NK-92 (cell line): ENCODE results near the gene DSCAM.
"Not testable (repeated sequence)": the region's sequence is repeated elsewhere in the genome, so short reads cannot be mapped to it uniquely, and the experiment has no call there.

Experiments
- DNase-seq: peaks from one replicate; lab custom pipeline; 2025; ENCODE audit not compliant: unreplicated experiment; lab: John Stamatoyannopoulos, UW

The DSCAM gene

GRCh38 chr21:40269239-40269638 lies 577.7 kb downstream of the DSCAM start:
- no peak for DNase-seq

- not testable (repeated sequence) for DNase-seq
These were observed 588.5 kb downstream of the DSCAM start for GRCh38 chr21:40258456-40258855.

GRCh38 chr21:40257342-40257741 lies 589.6 kb downstream of the DSCAM start:
- DNase-seq = no peak

GRCh38 chr21:40255518-40256444 lies 591.2 kb downstream of the DSCAM start:
- DNase-seq = no peak

GRCh38 chr21:40254540-40255465 lies 592.2 kb downstream of the DSCAM start:
- no peak for DNase-seq

- DNase-seq = no peak
These were observed 593.8 kb downstream of the DSCAM start for GRCh38 chr21:40253112-40253511.

- no peak for DNase-seq
These were observed 596.3 kb downstream of the DSCAM start for GRCh38 chr21:40250514-40251294.

GRCh38 chr21:40244981-40245380 lies 602.0 kb downstream of the DSCAM start:
- DNase-seq = no peak

- DNase-seq = no peak
These were observed 603.3 kb downstream of the DSCAM start for GRCh38 chr21:40243685-40244084.

GRCh38 chr21:40242586-40243265 lies 604.2 kb downstream of the DSCAM start:
- DNase-seq = no peak

- no peak for DNase-seq
These were observed 611.4 kb downstream of the DSCAM start for GRCh38 chr21:40235528-40235927.

- DNase-seq = no peak
These were observed 615.0 kb downstream of the DSCAM start for GRCh38 chr21:40231979-40232378.

- no peak for DNase-seq
These were observed 619.9 kb downstream of the DSCAM start for GRCh38 chr21:40227096-40227495.

- DNase-seq = no peak
These were observed 631.0 kb downstream of the DSCAM start for GRCh38 chr21:40215941-40216340.

GRCh38 chr21:40210251-40210650 lies 636.7 kb downstream of the DSCAM start:
- DNase-seq = no peak

- no peak for DNase-seq
These were observed 638.0 kb downstream of the DSCAM start for GRCh38 chr21:40208948-40209345.

GRCh38 chr21:40208206-40208947 lies 638.6 kb downstream of the DSCAM start:
- DNase-seq = no peak

GRCh38 chr21:40200946-40201345 lies 646.0 kb downstream of the DSCAM start:
- DNase-seq = no peak

GRCh38 chr21:40200126-40200525 lies 646.8 kb downstream of the DSCAM start:
- no peak for DNase-seq
